ENCODE measurements around the gene PERM1. TPM values are rescaled to one million over a fixed set of nuclear protein-coding genes. Genes with fewer than 3 reads are reported as not detected.
"Not testable (repeated sequence)": the region's sequence is repeated elsewhere in the genome, so short reads cannot be mapped to it uniquely, and the experiment has no call there.

The PERM1 gene
- total RNA-seq, 6 donors from 2014 or later: 0.15 to 1.0 (median 0.36) TPM; not detected in 2

DNA sequence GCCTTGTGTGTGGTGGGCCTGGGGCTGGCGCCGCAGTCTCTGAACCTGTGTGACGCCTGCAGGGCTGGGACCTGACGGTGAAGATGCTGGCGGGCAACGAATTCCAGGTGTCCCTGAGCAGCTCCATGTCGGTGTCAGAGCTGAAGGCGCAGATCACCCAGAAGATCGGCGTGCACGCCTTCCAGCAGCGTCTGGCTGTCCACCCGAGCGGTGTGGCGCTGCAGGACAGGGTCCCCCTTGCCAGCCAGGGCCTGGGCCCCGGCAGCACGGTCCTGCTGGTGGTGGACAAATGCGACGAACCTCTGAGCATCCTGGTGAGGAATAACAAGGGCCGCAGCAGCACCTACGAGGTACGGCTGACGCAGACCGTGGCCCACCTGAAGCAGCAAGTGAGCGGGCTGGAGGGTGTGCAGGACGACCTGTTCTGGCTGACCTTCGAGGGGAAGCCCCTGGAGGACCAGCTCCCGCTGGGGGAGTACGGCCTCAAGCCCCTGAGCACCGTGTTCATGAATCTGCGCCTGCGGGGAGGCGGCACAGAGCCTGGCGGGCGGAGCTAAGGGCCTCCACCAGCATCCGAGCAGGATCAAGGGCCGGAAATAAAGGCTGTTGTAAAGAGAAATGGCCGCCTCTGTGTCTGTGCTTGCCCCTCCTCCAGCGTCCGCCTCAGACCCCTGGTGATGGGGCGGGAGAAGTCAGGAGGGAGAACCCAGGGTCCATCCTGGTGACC, 32.2 kb upstream of the PERM1 start:
- 54 to 57% methylated on average over 21 to 41 of the region's 41 CpGs for WGBS, 2 donors
- no peaks in the 10 kb centered on the region for H3K9me3 ChIP-seq
- H3K27me3 ChIP-seq: no peaks in the 10 kb centered on the region
- H3K4me3 ChIP-seq: peak overlapping the region; percentile 37 to 75 (median 60)
- peak overlapping the region; percentile 86 to 97 (median 89) for H3K27ac ChIP-seq
- TF ChIP-seq EP300 (IDR thresholded peaks at IDR 0.05) (no peak), POLR2AphosphoS5 (IDR thresholded peaks at IDR 0.05) (no peak), POLR2A (IDR thresholded peaks at IDR 0.05) (no peak), CTCF (IDR thresholded peaks at IDR 0.05) (no peak)
- DNase-seq: peak in 1 of 2 donors; percentile 78
- ATAC-seq (ENCODE audit: low FRiP score in 2 of 2): peak in 1 of 2 donors; percentile 7
- no peaks in the 10 kb centered on the region for H3K36me3 ChIP-seq
- peaks cover 16 to 26% (median 24%) of the 10 kb centered on the region in 4 donors for H3K4me1 ChIP-seq

DNA sequence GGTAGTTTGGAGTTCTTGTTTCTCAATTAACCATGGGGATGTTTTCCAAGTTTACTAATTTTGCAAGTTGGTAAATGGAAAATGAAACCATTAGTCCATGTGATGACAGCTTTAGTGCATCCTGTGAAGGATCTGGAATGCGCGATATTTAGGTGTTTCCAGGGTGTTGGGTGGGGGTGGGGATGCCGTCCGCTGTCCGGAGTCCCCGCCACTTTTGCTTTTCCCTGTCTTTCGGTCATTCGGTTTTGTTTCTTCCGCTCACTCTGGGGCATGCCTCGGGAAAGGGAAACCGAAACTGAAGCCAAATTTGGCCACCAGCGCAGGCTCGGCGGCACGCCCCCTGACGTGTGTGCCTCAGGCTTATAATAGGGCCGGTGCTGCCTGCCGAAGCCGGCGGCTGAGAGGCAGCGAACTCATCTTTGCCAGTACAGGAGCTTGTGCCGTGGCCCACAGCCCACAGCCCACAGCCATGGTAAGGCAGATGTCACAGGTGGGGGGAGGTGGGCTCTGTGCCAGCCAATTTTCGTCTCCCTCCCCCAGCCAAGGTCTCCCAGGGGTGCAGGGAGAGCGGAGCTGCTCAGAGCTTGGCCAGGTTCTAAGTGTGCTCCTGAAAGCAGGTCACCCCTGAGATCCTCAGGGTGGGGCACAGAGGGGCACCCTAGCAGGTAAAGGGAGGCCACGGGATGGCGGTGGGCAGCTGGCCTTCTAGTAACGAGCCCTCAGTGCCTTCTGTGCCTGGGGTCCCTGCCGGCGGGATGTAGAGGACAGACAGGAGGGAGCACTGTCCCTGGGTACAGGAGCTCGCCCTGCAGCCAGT, 31.4 kb upstream of the PERM1 start, which contains the start of gene ISG15:
Gene ISG15, plus strand, starts transcription at position 393 of the 817 bp plus-strand sequence. Its CDS starts 77 bp downstream, at position 470.
- peak within 1 kb of the TSS; percentile 86 to 97 (median 89) for H3K27ac ChIP-seq
- H3K4me3 ChIP-seq: peak within 1 kb of the TSS; percentile 37 to 75 (median 60)
- TF ChIP-seq EP300 (IDR thresholded peaks at IDR 0.05) (no peak), CTCF (IDR thresholded peaks at IDR 0.05) (no peak), POLR2AphosphoS5 (IDR thresholded peaks at IDR 0.05) (peak; percentile 63 to 97), POLR2A (IDR thresholded peaks at IDR 0.05) (peak in 2 of 4 donors; percentile 86 to 90)
- H3K4me1 ChIP-seq: peaks cover 14 to 23% (median 20%) of the 10 kb centered on the region in 4 donors
- H3K36me3 ChIP-seq: no peaks in the 10 kb centered on the region
- no peaks in the 10 kb centered on the region for H3K27me3 ChIP-seq
- ATAC-seq (ENCODE audit: low FRiP score in 2 of 2) (peak; percentile 93 to 96), DNase-seq (peak; percentile 95 to 96)
- WGBS, 2 donors: 2 to 4% methylated on average over 19 to 29 of the region's 30 CpGs
- no peaks in the 10 kb centered on the region for H3K9me3 ChIP-seq

DNA sequence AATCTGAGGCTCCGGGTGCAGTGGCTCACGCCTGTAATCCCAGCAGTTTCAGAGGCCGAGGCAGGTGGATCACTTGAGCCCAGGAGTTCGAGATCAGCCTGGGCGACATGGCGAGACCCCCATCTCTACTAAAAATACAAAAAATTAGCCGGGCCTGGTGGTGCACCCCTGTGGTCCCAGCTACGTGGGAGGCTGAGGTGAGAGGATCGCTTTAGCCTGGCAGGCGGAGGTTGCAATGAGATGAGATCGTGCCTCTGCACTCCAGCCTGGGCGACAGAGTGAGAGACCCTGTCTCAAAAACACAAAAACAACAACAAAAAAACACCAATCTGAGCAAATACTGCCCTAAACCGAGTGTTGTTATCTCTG, 30.8 kb upstream of the PERM1 start:
- Histone ChIP-seq H3K27ac (peak overlapping the region; percentile 86 to 97 (median 89)), H3K4me3 (peak overlapping the region; percentile 37 to 75 (median 60)), H3K4me1 (peaks cover 14 to 23% (median 20%) of the 10 kb centered on the region in 4 donors)
- ATAC-seq (ENCODE audit: low FRiP score in 2 of 2); DNase-seq; H3K27me3 ChIP-seq; H3K9me3 ChIP-seq; H3K36me3 ChIP-seq: not testable (repeated sequence)
- WGBS, 2 donors: 67 to 75% methylated on average over 13 of the region's 13 CpGs

- Histone ChIP-seq H3K27me3 (no peaks in the 10 kb centered on the region), H3K9me3 (no peaks in the 10 kb centered on the region), H3K4me1 (peaks cover 14 to 23% (median 20%) of the 10 kb centered on the region in 4 donors), H3K27ac (no peak overlapping the region), H3K36me3 (no peaks in the 10 kb centered on the region), H3K4me3 (no peak overlapping the region)
- ATAC-seq (ENCODE audit: low FRiP score in 2 of 2): no peak
- no peak for DNase-seq
- TF ChIP-seq POLR2A (IDR thresholded peaks at IDR 0.05) (no peak), POLR2AphosphoS5 (IDR thresholded peaks at IDR 0.05) (no peak), EP300 (IDR thresholded peaks at IDR 0.05) (no peak), CTCF (IDR thresholded peaks at IDR 0.05) (no peak)
- 80 to 84% methylated on average over 14 of the region's 14 CpGs for WGBS, 2 donors
These were observed 29.6 kb upstream of the PERM1 start for GRCh38 chr1:1011396-1011949.

GRCh38 chr1:1010131-1010530, 28.2 kb upstream of the PERM1 start:
- 92 to 93% methylated on average over 8 of the region's 8 CpGs for WGBS, 2 donors
- not testable (repeated sequence) for H3K27me3 ChIP-seq; ATAC-seq (ENCODE audit: low FRiP score in 2 of 2); H3K4me3 ChIP-seq; H3K36me3 ChIP-seq; H3K9me3 ChIP-seq; H3K27ac ChIP-seq; DNase-seq
- peaks cover 22 to 31% (median 27%) of the 10 kb centered on the region in 4 donors for H3K4me1 ChIP-seq

Measured in upper lobe of left lung (tissue), 6 donors.